ENCODE data around the gene CAPN13.

DNA sequence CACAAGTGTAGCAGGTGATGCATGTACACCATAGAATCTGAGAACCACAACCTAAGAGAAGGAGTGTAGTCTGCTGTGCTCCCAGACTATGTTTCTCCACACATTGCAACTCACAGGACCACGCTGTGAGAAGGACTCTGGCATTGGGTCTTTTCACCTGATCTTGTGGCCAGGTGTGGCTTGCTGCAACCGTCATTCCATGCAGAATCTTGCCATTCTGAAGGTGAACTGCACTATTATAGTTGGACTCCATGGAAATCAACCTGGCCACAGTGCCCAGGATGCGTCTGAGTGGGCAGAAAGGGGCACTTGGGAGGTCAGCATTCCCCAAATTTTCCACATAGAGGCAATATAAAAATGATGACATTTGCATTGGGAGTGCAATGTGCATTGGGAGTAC lies 122.2 kb downstream of the CAPN13 start:
- TF ChIP-seq, protein P1, sequence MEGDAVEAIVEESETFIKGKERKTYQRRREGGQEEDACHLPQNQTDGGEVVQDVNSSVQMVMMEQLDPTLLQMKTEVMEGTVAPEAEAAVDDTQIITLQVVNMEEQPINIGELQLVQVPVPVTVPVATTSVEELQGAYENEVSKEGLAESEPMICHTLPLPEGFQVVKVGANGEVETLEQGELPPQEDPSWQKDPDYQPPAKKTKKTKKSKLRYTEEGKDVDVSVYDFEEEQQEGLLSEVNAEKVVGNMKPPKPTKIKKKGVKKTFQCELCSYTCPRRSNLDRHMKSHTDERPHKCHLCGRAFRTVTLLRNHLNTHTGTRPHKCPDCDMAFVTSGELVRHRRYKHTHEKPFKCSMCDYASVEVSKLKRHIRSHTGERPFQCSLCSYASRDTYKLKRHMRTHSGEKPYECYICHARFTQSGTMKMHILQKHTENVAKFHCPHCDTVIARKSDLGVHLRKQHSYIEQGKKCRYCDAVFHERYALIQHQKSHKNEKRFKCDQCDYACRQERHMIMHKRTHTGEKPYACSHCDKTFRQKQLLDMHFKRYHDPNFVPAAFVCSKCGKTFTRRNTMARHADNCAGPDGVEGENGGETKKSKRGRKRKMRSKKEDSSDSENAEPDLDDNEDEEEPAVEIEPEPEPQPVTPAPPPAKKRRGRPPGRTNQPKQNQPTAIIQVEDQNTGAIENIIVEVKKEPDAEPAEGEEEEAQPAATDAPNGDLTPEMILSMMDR (IDR thresholded peaks at IDR 0.05; ENCODE audit: low read length): no peak
- no peak for TF ChIP-seq EZH2 (optimal IDR thresholded peaks at IDR 0.05; ENCODE audit: low read depth, low read length)
- TF ChIP-seq EZH2phosphoT487 (IDR thresholded peaks at IDR 0.05; ENCODE audit: low read length): no peak
